ENCODE measurements around the gene VPS18. TPM values are rescaled to one million over a fixed set of nuclear protein-coding genes. Genes with fewer than 3 reads are reported as not detected.
A peak's percentile ranks its signal among the peaks of the same experiment; 100 is the strongest.

The VPS18 gene
- total and polyA plus RNA-seq, 2 donors (not counting 3 experiments of a cell fraction or from before 2014, with no cell fraction given), result 29.3 to 32.8 TPM

GRCh38 chr15:40915116-40915661 lies 20.9 kb downstream of the VPS18 start:
- peak overlapping the region; percentile 69 for H3K27ac ChIP-seq (ENCODE audit: insufficient read depth, low read depth, low read length)
- H3K9me1 ChIP-seq (replicated peaks; ENCODE audit: control insufficient read depth, extremely low read depth, insufficient read depth, low read length), result no peaks in the 10 kb centered on the region
- peak overlapping the region; percentile 58 for H2AFZ ChIP-seq (ENCODE audit: low read depth, low read length)
- POLR2A ChIA-PET, result interaction anchor here (1.1 to 1.7 kb wide), 5 partner anchors 9 to 26 kb away, joined by 3 to 19 read pairs (median 4); partner anchors contain the start of gene DLL4
- intact Hi-C loops (cut with micrococcal nuclease) (loop anchor here (2.0 kb wide), 1 partner anchor 16 kb away; no protein-coding TSS in a partner anchor), dilution Hi-C loops (cut with MboI; ENCODE audit: extremely low pct_ligation_motif_present, low sequenced_read_pairs) (no loop called here)
- CTCF ChIA-PET, result interaction anchor here (0.7 to 6.5 kb wide), 9 partner anchors 8 to 269 kb away, joined by 3 to 100 read pairs (median 8); partner anchors contain the start of genes DLL4 and VPS18
- H4K20me1 ChIP-seq (replicated peaks; ENCODE audit: control insufficient read depth, extremely low read depth, insufficient read depth, low read length), result no peaks in the 10 kb centered on the region
- H3K79me2 ChIP-seq (ENCODE audit: control insufficient read depth, insufficient read depth, low read length), result no peaks in the 10 kb centered on the region
- no peak overlapping the region for H3K4me3 ChIP-seq (replicated peaks in 1 of 3; ENCODE audit: insufficient read depth in 1 of 3, low read depth in 1 of 3, low read length in 3 of 3)
- H3K9me3 ChIP-seq (replicated peaks; ENCODE audit: control insufficient read depth, insufficient read depth, low read length), result no peaks in the 10 kb centered on the region
- H3K9ac ChIP-seq (replicated peaks; ENCODE audit: extremely low read depth, insufficient read depth, low read length), result no peak overlapping the region
- H3K27me3 ChIP-seq (ENCODE audit: control insufficient read depth in 2 of 2, insufficient read depth in 2 of 2, low read length in 2 of 2), result no peaks in the 10 kb centered on the region
- peak; percentile 84 for FAIRE-seq
- BruUV-seq (replicated peaks), result no TSS peak
- H3K4me2 ChIP-seq (ENCODE audit: insufficient read depth, low read length), result no peak overlapping the region
- peaks cover 41% of the 10 kb centered on the region for H3K4me1 ChIP-seq (ENCODE audit: control insufficient read depth, extremely low read depth, insufficient read depth, low read length)
- DNase-seq (ENCODE audit: low read depth, low spot score), result peak; percentile 55
- TF ChIP-seq POLR2A (IDR thresholded peaks at IDR 0.05; ENCODE audit: low read depth, low read length) (no peak), MYC (IDR thresholded peaks at IDR 0.05; ENCODE audit: low read depth, low read length) (no peak), POLR2AphosphoS5 (IDR thresholded peaks at IDR 0.05; ENCODE audit: insufficient read depth, low read depth, low read length) (peak; percentile 28), EZH2 (IDR thresholded peaks at IDR 0.05; ENCODE audit: borderline replicate concordance, low read depth, low read length, severe bottlenecking) (no peak), JUN (IDR thresholded peaks at IDR 0.05; ENCODE audit: borderline replicate concordance, insufficient read depth, insufficient read length, low read depth) (no peak), FOS (IDR thresholded peaks at IDR 0.05; ENCODE audit: borderline replicate concordance, insufficient read depth, low read length) (peak; percentile 22), GATA2 (IDR thresholded peaks at IDR 0.05; ENCODE audit: insufficient read depth, insufficient read length, low read depth, low read length) (peak; percentile 63)
- TF ChIP-seq, protein P1, sequence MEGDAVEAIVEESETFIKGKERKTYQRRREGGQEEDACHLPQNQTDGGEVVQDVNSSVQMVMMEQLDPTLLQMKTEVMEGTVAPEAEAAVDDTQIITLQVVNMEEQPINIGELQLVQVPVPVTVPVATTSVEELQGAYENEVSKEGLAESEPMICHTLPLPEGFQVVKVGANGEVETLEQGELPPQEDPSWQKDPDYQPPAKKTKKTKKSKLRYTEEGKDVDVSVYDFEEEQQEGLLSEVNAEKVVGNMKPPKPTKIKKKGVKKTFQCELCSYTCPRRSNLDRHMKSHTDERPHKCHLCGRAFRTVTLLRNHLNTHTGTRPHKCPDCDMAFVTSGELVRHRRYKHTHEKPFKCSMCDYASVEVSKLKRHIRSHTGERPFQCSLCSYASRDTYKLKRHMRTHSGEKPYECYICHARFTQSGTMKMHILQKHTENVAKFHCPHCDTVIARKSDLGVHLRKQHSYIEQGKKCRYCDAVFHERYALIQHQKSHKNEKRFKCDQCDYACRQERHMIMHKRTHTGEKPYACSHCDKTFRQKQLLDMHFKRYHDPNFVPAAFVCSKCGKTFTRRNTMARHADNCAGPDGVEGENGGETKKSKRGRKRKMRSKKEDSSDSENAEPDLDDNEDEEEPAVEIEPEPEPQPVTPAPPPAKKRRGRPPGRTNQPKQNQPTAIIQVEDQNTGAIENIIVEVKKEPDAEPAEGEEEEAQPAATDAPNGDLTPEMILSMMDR (IDR thresholded peaks at IDR 0.05; ENCODE audit: extremely low read depth in 1 of 2, insufficient read depth in 1 of 2, low read depth in 1 of 2, low read length in 2 of 2), result no peak
- TF ChIP-seq, protein P2, sequence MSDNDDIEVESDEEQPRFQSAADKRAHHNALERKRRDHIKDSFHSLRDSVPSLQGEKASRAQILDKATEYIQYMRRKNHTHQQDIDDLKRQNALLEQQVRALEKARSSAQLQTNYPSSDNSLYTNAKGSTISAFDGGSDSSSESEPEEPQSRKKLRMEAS (IDR thresholded peaks at IDR 0.05; ENCODE audit: insufficient read depth, insufficient read length), result no peak
- no peaks in the 10 kb centered on the region for H3K36me3 ChIP-seq (ENCODE audit: control insufficient read depth in 2 of 2, extremely low read depth in 1 of 2, insufficient read depth in 2 of 2, low read length in 2 of 2)

All from endothelial cell of umbilical vein (primary cell).